ENCODE results near the gene SVEP1. TPM values are rescaled to one million over a fixed set of nuclear protein-coding genes. Genes with fewer than 3 reads are reported as not detected.

Gene SVEP1
- polyA plus RNA-seq, 3 donors: under 0.01 TPM; not detected in 2

- Histone ChIP-seq H3K9ac (ENCODE audit: insufficient read depth, low read length, poor library complexity, severe bottlenecking) (no peak overlapping the region), H3K27ac (ENCODE audit: low read depth in 1 of 2, low read length in 2 of 2) (no peak overlapping the region), H3K27me3 (ENCODE audit: control insufficient read depth in 2 of 2, insufficient read depth in 2 of 2, low read length in 2 of 2) (peaks cover 0 to 2% of the 10 kb centered on the region in 2 donors), H3K9me3 (replicated peaks in 1 of 2; ENCODE audit: control insufficient read depth in 1 of 2, insufficient read depth in 1 of 2, low read length in 2 of 2) (no peaks in the 10 kb centered on the region), H3K4me1 (ENCODE audit: control insufficient read depth in 1 of 2, insufficient read depth in 2 of 2, low read length in 2 of 2) (no peaks in the 10 kb centered on the region), H4K20me1 (ENCODE audit: insufficient read depth, low read length) (no peaks in the 10 kb centered on the region), H2AFZ (ENCODE audit: insufficient read depth, low read depth, low read length, poor library complexity, severe bottlenecking) (no peak overlapping the region), H3K4me2 (replicated peaks; ENCODE audit: extremely low read depth, low read length, poor library complexity, severe bottlenecking) (no peak overlapping the region), H3K36me3 (replicated peaks in 1 of 2; ENCODE audit: control insufficient read depth in 1 of 2, insufficient read depth in 2 of 2, low read length in 2 of 2) (no peaks in the 10 kb centered on the region), H3K79me2 (ENCODE audit: insufficient read depth, low read length) (no peaks in the 10 kb centered on the region), H3K4me3 (replicated peaks in 1 of 3; ENCODE audit: low read depth in 2 of 3, low read length in 3 of 3) (no peak overlapping the region)
- Mint-ChIP-seq H3K4me3 (peak overlapping the region in 1 of 2 donors; percentile 13), H3K9me3 (peaks cover 0 to 10% (median 6%) of the 10 kb centered on the region in 7 donors), H3K27me3 (ENCODE audit: low read depth in 3 of 3) (peaks cover 0 to 15% (median 0%) of the 10 kb centered on the region in 3 donors), H3K36me3 (no peaks in the 10 kb centered on the region), H3K4me1 (peaks cover 2% of the 10 kb centered on the region), H3K27ac (peak overlapping the region in 1 of 7 donors; percentile 16)
- TF ChIP-seq CTCF (IDR thresholded peaks at IDR 0.05): no peak
- WGBS (ENCODE audit: insufficient coverage): 15% methylated on average over 4 of the region's 6 CpGs
- intact Hi-C loops (cut with micrococcal nuclease): no loop called here
- no peak for DNase-seq
Measured at GRCh38 chr9:110444911-110445310, 134.6 kb downstream of the SVEP1 start.

DNA sequence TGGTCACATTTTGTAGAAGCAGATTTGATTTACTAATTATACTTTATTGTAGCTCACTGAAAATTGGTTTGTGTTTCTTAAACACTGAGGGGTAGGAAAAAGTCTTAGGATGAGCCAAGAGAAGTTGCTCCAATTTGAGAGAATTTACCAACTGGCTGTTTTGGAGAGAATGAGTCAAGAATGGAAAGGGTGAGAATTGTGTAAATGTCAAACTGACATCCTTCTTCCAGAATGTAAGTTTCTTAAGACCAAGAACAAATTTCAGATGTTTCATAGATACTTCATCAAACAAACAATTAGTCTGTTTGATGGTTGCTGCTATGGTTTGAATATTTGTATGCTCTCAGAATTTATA is 135.7 kb downstream of the SVEP1 start:
- DNase-seq: no peak
- H3K9ac ChIP-seq (ENCODE audit: insufficient read depth, low read length, poor library complexity, severe bottlenecking): no peak overlapping the region
- H4K20me1 ChIP-seq (ENCODE audit: insufficient read depth, low read length): no peaks in the 10 kb centered on the region
- Mint-ChIP-seq H3K9me3 (peaks cover 0 to 10% (median 6%) of the 10 kb centered on the region in 7 donors), H3K27me3 (ENCODE audit: low read depth in 3 of 3) (peaks cover 0 to 15% (median 0%) of the 10 kb centered on the region in 3 donors), H3K4me1 (peaks cover 2% of the 10 kb centered on the region), H3K4me3 (no peak overlapping the region), H3K36me3 (no peaks in the 10 kb centered on the region), H3K27ac (no peak overlapping the region)
- H3K4me1 ChIP-seq (ENCODE audit: control insufficient read depth in 1 of 2, insufficient read depth in 2 of 2, low read length in 2 of 2): no peaks in the 10 kb centered on the region
- no peak overlapping the region for H3K4me3 ChIP-seq (replicated peaks in 1 of 3; ENCODE audit: low read depth in 2 of 3, low read length in 3 of 3)
- no peak overlapping the region for H2AFZ ChIP-seq (ENCODE audit: insufficient read depth, low read depth, low read length, poor library complexity, severe bottlenecking)
- TF ChIP-seq CTCF (IDR thresholded peaks at IDR 0.05): no peak
- no peaks in the 10 kb centered on the region for H3K9me3 ChIP-seq (replicated peaks in 1 of 2; ENCODE audit: control insufficient read depth in 1 of 2, insufficient read depth in 1 of 2, low read length in 2 of 2)
- intact Hi-C loops (cut with micrococcal nuclease): no loop called here
- no peaks in the 10 kb centered on the region for H3K79me2 ChIP-seq (ENCODE audit: insufficient read depth, low read length)
- peaks cover 0 to 2% of the 10 kb centered on the region in 2 donors for H3K27me3 ChIP-seq (ENCODE audit: control insufficient read depth in 2 of 2, insufficient read depth in 2 of 2, low read length in 2 of 2)
- H3K36me3 ChIP-seq (replicated peaks in 1 of 2; ENCODE audit: control insufficient read depth in 1 of 2, insufficient read depth in 2 of 2, low read length in 2 of 2): no peaks in the 10 kb centered on the region
- no peak overlapping the region for H3K4me2 ChIP-seq (replicated peaks; ENCODE audit: extremely low read depth, low read length, poor library complexity, severe bottlenecking)
- H3K27ac ChIP-seq (ENCODE audit: low read depth in 1 of 2, low read length in 2 of 2): no peak overlapping the region

All from CD14-positive monocyte (primary cell).